GM19397 (cell line): Measurements from ENCODE around the gene NRIP1.
A peak's percentile ranks its signal among the peaks of the same experiment; 100 is the strongest.
"Not testable (repeated sequence)": the region's sequence is repeated elsewhere in the genome, so short reads cannot be mapped to it uniquely, and the experiment has no call there.

Experiments
- ATAC-seq: cut with Tn5 transposase; IDR thresholded peaks from one replicate; pipeline ENCODE4 v1.9.1; 2021; ENCODE audit warnings: mild to moderate bottlenecking, moderate library complexity; ENCODE audit not compliant: unreplicated experiment

NRIP1 gene

GRCh38 chr21:15039607-15040299 lies 25.0 kb downstream of the NRIP1 start:
- no peak for ATAC-seq

DNA sequence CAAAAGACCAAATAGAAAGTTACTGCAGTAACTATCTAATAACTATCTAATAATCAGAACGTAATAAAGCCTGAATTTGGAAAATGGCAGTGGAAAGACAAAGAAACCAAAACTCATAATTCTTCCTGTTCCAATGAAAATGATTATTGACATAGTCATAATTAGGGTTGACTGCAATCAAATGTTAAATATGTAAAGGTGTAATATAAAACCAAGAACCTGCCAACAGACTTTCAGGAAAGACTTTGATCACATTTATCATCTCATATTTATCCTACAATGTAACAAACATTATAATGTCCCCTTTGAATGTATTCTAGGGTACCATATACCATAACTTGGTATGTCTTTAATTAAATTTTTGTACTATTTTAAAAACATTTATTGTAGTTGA lies 26.9 kb downstream of the NRIP1 start:
- ATAC-seq: no peak

DNA sequence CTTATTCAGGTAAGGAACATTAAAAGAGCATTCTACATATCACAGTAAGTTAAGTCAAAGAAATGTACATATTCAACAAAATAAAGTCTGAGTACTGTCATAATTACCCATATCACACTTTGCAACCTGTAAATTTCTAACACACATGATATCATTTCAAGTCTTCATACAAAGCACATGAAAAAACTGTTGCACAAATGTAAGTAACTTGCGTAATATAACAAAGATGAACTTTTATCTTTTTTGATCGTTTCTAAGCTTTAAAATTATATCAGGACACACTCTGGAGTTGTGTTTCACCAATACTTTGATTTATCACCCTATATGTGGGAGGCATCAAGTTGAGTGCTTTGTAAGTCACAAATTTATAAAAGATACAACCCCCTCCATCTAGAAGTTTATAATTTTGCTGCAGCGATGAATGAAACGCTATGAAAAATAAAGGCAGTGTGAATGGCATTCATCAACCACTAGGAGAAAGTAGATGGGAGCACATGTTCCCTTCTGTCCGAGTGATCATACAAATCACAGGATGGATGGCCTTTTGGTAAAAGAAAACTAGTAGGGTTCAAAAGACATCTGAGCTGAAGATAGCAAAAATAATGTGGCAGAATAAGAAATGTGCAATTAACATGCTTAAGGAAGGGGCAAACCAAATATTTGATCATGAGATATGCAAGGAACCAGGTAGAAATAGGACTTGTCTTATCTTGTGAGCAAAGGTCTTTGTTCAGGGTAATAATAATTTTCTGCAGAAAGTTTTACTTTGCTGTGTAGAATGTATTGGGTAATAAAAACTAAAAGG lies 27.5 kb downstream of the NRIP1 start:
- no peak for ATAC-seq

GRCh38 chr21:15036189-15036588 lies 28.6 kb downstream of the NRIP1 start:
- no peak for ATAC-seq

DNA sequence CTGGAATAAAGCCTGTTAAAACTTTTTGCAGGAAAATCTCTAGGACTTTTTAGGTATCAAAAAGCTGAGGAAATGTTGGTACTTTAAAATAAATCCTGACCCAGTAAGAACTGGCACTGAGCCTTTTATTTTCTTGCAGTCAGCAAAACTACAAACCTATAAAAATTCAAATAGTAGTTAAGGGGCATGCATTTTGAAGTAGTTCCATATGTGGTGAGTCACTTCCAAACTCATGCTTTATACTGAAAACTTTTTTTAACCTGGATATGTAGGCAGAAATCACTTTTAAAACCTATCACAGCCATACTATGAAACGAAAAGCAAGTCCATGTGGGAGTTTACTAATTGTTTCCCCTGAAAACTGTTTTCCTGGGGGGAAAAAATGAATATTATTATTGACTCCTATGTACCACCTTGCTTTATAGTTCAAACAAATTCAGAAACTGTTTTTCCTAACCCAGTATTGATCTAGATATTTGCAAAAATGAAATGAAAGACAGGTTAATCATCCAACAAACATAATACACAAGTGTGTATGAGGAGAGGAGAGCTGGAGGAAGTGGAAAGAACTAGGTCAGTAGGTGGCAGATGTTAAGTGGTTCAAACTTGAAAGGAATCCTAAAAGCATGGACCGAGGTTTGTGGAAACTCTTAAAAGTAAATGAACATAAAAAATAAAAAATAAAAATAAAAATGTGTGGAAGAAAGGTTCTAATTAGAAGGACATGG lies 30.5 kb downstream of the NRIP1 start:
- ATAC-seq: no peak

DNA sequence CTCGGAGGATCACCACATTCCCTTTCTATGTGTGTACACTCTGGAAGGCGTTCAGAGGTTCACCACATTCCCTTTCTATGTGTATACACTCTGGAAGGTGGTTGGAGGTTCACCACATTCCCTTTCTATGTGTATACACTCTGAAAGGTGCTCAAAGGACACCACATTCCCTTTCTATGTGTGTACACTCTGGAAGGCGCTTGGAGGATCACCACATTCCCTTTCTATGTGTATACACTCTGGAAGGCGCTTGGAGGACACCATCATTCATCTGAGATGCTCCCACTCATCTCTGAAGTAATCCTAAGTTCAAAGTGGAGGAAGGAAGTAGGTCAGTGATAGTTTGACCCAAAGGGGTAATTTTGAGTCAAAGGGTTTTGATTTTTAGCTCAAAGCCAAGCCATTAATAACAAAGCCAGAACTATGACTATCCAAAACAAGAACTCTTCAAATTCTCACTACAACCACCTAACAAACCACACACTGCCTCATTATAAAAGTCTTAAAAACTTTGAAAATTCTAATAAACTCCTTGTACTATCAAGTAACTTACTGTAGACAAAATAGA lies 32.9 kb downstream of the NRIP1 start:
- no peak for ATAC-seq

- not testable (repeated sequence) for ATAC-seq
These were observed 33.4 kb downstream of the NRIP1 start for GRCh38 chr21:15031362-15031761.

DNA sequence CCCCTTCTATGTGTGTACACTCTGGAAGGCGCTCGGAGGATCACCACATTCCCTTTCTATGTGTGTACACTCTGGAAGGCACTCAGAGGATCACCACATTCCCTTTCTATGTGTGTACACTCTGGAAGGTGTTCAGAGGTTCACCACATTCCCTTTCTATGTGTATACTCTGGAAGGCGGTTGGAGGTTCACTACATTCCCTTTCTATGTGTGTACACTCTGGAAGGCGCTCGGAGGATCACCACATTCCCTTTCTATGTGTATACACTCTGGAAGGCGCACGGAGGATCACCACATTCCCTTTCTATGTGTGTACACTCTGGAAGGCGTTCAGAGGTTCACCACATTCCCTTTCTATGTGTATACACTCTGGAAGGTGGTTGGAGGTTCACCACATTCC lies 33.9 kb downstream of the NRIP1 start:
- not testable (repeated sequence) for ATAC-seq

DNA sequence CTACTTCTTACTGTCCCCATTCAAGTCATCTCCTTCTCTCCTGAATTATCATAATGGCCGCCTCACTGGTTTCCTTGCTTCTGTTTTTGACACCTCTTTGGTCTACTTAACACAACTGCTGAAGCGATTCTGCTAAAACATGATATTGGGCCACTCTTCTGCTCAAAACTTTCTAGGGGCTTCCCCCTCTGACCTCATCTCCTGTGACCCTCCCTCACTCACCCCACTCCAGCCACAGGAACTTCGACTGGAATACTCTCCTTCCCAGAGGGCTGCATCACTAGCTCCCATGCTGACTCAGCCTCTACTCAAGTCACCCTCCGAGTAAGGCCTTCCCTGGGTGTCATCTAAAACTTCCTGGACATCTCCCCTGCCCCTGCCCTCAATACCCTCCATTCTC lies 35.7 kb downstream of the NRIP1 start:
- peak; percentile 64 for ATAC-seq

DNA sequence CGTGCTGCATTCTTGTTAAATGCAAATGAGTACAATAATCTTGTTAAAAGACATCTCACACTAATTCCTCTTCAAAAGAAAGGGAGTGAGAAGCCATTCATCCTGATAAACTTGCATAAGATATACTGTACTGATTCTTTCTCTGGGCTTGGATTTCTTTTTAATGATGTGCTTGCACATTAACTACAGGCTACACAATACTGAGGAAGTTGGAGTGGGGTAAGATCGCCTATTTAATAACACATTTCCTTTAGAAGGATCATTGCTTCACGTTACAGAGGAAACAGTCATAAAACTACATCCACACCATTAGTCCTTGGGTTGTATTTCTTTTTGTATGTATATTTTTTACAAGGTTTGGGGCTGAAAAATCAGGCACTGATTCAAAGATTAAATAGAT lies 36.6 kb downstream of the NRIP1 start:
- no peak for ATAC-seq

DNA sequence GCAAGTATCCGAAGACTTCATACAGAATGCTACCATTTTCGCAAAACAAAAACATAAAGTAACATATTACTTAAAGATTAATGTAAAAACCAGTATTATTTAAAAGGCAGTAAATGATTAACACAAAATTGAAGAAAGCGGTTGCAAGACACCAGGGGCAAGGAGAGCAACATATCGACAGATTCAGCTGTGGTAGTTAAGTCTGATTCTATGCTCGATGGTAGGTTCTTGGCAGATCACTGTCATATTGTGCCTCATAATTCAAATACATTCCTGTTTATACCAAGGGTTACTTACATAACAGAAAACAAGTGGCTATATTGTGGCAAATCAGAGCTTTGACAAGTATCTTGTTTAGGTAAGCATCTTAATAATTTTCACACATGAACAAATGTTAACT lies 37.7 kb downstream of the NRIP1 start:
- ATAC-seq: no peak

GRCh38 chr21:15026370-15026769 lies 38.4 kb downstream of the NRIP1 start:
- no peak for ATAC-seq

- no peak for ATAC-seq
These were observed 41.0 kb downstream of the NRIP1 start for GRCh38 chr21:15023776-15024175.

DNA sequence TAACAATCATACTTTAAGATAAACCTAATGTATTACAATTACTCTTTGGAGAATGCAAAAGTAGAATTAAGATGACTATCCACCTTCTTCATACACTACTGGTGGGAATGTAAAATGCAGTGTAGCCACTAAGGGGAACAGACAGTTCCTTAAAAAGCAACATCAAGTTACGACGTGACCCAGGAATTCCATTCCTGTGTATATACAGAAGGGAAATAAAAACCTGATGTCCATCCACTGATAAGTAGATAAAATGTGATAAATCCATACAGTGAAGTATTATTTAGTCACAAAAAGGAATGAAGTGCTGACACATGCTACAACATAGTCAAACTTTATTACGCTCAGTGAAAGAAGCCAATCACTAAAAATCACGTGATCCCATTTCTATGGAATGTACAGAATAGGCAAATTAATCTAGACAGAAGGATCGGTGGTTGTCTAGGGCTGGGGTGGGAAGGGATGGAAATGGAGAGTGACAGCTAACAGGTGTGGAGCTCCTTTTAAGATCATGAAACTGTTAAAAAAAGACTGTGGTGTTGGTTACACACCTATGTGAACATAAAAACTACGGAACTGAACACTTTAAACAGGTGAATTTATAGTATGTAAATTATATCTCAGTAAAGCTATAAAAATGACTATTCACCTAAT lies 42.1 kb downstream of the NRIP1 start:
- no peak for ATAC-seq

DNA sequence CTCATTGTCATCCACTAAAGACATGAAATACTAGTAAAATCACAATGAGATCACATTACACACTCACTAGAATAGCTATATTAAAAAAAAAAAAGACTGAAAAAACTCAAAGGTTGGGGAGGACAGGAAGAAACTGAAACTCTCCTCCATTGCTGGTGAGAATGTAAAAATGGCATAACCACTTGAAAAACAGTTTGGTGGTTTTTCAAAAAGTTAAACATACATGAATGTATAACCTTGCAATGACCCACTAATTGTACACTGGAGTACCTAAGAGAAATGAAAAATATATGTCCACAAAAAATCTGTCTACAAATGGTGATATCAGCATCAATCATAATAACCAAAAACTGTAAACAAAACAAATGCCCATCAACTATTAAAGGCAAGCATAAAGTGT lies 44.0 kb downstream of the NRIP1 start:
- no peak for ATAC-seq

DNA sequence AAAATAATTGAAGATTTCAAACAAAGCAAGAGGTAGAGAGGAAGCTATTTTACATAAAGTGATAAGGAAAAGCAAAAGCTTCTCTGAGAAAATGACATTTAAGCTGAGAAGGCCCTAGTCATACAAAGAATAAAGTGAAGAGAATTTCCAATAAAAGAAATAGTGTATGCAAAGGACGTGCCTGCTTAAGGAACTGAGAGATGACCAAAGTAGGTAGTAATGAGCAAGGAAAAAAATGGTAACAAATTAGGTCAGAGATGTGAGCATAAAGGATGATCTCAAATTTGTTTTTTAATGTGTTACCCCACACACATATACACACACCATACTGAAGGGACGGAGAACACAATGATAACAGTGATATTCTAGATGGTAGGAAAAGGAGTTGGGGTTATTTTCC lies 46.4 kb downstream of the NRIP1 start:
- ATAC-seq: no peak

GRCh38 chr21:15015622-15016471 lies 49.0 kb downstream of the NRIP1 start:
- no peak for ATAC-seq

- no peak for ATAC-seq
These were observed 50.6 kb downstream of the NRIP1 start for GRCh38 chr21:15014221-15014620.

GRCh38 chr21:15011967-15012366 lies 52.8 kb downstream of the NRIP1 start:
- ATAC-seq: no peak

DNA sequence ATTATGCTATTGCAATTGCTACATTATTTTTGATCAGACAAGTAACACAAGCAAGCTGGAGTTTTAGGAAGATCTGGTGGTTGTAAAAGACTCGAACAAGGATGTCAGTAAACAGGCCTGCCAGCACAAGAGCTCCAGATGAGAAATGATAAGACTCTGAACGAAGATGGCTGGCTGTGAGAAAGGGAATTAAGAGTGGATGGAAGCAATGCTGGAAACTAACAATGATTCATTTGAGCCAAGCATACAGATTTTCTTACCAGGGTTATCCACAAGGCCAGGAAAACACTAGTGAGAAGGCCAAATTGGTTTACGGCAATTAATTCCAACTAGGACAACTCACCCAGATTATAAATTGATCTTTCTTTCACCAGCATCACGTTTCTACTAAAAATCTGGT lies 54.2 kb downstream of the NRIP1 start:
- ATAC-seq: no peak
